Measurements from ENCODE around the gene RBP5. TPM values are rescaled to one million over a fixed set of nuclear protein-coding genes. Genes with fewer than 3 reads are reported as not detected.

RBP5 gene
- total and polyA plus RNA-seq, 10 of the 15 experiments (the other 5 are each of a cell fraction or from before 2014, with no cell fraction given) = 0.11 to 1.1 (median 0.31) TPM; not detected in 4

GRCh38 chr12:7108003-7108795, 20.5 kb downstream of the RBP5 start (continued):
- TF ChIP-seq CTCF (IDR thresholded peaks at IDR 0.05 in 2 of 3, conservative IDR thresholded peaks at IDR 0.05 in 1 of 3; ENCODE audit: control insufficient read depth in 2 of 3, extremely low read depth in 1 of 3, insufficient read depth in 1 of 3, low read depth in 3 of 3, low read length in 3 of 3) (no peak), ZNF592 (IDR thresholded peaks at IDR 0.05) (no peak), RAD51 (IDR thresholded peaks at IDR 0.05) (no peak), MYB (IDR thresholded peaks at IDR 0.05; ENCODE audit: borderline replicate concordance, low read depth, low read length) (no peak), RELB (IDR thresholded peaks at IDR 0.05; ENCODE audit: low read depth) (no peak; the same call in 1 of the 2 replicates), RUNX3 (IDR thresholded peaks at IDR 0.05; ENCODE audit: low read length) (peak; percentile 76), RB1 (IDR thresholded peaks at IDR 0.05; ENCODE audit: borderline replicate concordance) (no peak), KAT2A (conservative IDR thresholded peaks at IDR 0.05; ENCODE audit: control insufficient read depth, low read depth, low read length) (no peak), WRNIP1 (IDR thresholded peaks at IDR 0.05; ENCODE audit: borderline replicate concordance, low read depth, low read length) (0 out of 2 replicates have a peak, but pooled peaks have one; percentile 46), ZBTB40 (IDR thresholded peaks at IDR 0.05; ENCODE audit: borderline replicate concordance) (peak; percentile 43; the same call in 1 of the 2 replicates), RAD21 (IDR thresholded peaks at IDR 0.05; ENCODE audit: insufficient read depth, low read depth, low read length) (no peak), TCF3 (IDR thresholded peaks at IDR 0.05; ENCODE audit: borderline replicate concordance, insufficient read depth, low read depth, low read length) (peak; percentile 95), TARDBP (IDR thresholded peaks at IDR 0.05; ENCODE audit: borderline replicate concordance) (no peak), IKZF2 (IDR thresholded peaks at IDR 0.05) (peak; percentile 49 to 66; a peak in 3 of 4 replicates), ATF3 (IDR thresholded peaks at IDR 0.05; ENCODE audit: borderline replicate concordance, extremely low read depth, low read depth, low read length) (no peak)
